ENCODE measurements around the gene ZNF66. TPM values are rescaled to one million over a fixed set of nuclear protein-coding genes. Genes with fewer than 3 reads are reported as not detected.

ZNF66 gene
- 1.4 and 2.4 TPM in 2 replicates for total RNA-seq (2014; rRNA removed; shearing (Covaris generic))

DNA sequence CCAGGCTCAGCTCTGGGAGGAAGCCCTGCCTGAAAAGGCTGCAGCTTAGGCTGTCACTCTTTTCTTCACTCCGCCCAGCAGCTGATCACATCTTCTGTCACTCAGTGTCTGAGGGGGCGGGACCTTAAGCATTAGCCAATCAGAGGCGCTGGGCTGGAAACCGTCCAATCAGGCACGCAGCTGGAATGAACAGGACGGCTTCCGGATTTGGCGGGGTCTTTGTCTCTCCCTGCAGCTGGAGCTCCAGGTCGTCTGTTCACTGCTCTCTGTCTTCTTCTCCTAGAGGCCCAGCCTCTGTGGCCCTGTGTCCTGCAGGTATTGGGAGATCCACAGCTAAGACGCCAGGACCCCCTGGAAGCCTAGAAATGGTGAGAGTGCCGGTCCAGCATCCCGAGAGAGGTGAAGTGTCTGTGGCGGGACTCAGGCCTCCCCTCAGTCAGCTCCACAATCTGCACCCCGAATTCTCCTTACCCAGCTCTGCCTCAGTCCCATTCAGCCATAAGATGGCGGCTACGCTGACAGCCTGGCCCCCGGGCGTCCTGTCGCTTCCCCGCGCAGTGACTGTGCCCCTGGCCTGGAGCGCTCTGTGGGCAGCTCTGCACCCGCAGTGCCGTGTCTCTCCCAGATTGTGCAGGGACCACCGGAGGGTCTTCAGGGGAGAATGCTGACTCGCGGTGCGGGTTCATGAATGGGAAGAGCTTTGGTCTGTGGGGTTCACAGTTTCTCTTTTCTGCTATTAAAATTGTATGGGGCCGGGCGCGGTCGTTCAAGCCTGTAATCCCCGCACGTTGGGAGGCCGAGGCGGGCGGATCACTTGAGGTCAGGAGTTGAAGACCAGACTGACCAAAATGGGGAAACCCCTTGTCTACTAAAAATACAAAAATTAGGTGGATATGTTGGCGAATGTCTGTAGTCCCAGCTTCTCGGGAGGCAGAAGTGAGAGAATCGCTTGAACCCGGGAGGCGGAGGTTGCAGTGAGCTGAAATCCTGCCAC is at the start of gene ZNF66:
ZNF66 (plus strand) TSS at position 222 of the 994 bp plus-strand sequence; CDS start at position 366, 144 bp downstream.

Other genes starting within 250 kb of the ZNF66 start
- gene ZNF737, start 210.5 kb upstream of the ZNF66 start, total RNA-seq (2014; rRNA removed; shearing (Covaris generic)), result 3.2 and 8.6 TPM in 2 replicates
- 4.1 and 5.3 TPM in 2 replicates for gene ZNF626, start 114.7 kb upstream of the ZNF66 start, total RNA-seq (2014; rRNA removed; shearing (Covaris generic))
- gene ZNF85, start 146.9 kb downstream of the ZNF66 start, total RNA-seq (2014; rRNA removed; shearing (Covaris generic)), result 13.6 and 14.0 TPM in 2 replicates
- gene ZNF430, start 244.4 kb downstream of the ZNF66 start, total RNA-seq (2014; rRNA removed; shearing (Covaris generic)), result 5.7 and 6.5 TPM in 2 replicates

Measured in A375 (cell line).